GM20431 (cell line): ENCODE measurements around the gene CPM.
"Not testable (repeated sequence)": the region's sequence is repeated elsewhere in the genome, so short reads cannot be mapped to it uniquely, and the experiment has no call there.

Experiments used
- in situ Hi-C: fragments of 300-500 bp; cut with MseI, MboI; formaldehyde crosslinking; loops from one replicate; pipeline ENCODE4 v1.15.0; 2020; ENCODE audit warnings: low sequenced_read_pairs; ENCODE audit not compliant: unreplicated experiment

The CPM gene

DNA sequence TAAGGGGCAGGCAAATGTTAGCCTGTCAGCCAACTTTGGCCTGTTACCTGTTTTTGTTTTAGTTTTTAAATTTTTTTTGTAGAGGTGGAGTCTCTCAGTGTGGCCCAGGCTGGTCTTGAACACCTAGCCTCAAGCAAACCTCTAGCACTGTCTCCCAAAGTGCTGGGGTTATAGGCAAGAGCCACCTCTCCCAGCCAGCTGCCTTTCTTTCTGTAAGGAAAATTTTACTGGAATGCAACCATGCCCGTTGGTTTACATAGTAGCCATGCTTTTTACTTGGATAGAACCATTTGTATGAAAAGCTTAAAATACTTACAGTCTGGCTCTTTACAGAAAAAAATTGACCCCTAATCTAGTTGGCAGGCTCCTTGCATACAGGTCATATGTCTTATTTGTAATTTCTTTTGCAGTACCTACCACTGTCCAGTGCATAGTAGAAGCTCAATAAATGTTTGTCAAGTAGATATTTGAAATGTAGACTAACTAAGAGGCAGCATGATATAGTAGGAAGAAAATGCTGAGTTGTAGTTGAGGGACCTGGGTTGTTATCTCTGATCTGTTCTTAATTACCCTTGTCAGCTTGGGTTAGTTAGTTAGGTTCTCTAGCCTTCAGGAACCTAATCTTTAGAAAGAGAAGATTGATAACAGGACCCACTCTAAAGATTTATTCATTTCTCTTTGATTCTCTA is 120.3 kb downstream of the CPM start:
- in situ Hi-C loops: no loop called here

DNA sequence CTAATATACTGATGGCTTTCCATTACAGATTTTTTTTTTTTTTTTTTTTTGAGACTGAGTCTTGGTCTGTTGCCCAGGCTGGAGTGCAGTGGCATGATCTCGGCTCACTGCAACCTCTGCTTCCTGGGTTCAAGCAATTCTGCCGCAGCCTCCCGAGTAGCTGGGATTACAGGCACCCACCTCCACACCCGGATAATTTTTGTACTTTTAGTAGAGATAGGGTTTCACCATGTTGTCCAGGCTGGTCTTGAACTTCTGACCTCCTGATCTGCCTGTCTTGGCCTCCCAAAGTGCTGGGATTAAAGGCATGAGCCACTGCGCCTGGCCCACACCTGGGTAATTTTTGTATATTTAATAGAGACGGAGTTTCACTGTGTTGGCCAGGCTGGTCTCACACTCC is 121.4 kb downstream of the CPM start:
- in situ Hi-C loops: not testable (repeated sequence)

GRCh38 chr12:68810027-68810389 is 123.0 kb downstream of the CPM start:
- in situ Hi-C loops: not testable (repeated sequence)

DNA sequence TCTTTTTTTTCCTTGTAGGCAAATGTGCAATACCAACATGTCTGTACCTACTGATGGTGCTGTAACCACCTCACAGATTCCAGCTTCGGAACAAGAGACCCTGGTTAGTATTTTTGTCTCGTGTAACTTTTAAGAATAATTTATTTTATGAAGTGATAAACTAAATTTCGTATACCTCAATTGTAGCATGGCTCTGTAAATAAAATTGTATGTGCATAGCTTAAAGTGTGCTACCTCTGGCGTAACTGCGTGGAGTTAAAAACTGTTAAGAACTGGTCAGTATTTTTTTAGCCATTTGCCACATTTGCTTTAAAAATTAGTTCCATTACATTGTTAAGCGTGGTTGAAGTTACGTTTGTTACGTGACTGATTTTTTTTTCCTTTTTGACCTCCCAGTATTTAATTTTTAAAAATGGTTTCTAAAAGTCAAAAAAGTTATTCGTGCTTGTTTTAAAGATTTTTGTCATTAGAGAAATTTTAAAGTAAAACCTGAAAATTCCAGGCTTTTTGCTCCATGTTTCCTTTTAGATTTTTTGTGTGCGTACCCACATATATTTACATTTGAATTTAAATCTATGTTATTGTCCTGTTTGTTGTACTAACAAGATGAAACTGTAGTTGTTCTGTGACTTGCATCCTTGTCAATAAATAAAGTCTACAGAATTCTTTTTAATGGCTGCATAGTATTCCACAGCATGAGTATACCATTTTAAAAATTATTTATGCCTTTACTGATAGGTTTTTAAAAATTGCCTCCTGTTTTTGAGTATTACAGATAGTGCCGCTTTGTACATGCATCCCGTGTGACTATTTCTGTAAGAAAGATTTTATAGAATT is 123.6 kb downstream of the CPM start:
- in situ Hi-C loops: no loop called here

DNA sequence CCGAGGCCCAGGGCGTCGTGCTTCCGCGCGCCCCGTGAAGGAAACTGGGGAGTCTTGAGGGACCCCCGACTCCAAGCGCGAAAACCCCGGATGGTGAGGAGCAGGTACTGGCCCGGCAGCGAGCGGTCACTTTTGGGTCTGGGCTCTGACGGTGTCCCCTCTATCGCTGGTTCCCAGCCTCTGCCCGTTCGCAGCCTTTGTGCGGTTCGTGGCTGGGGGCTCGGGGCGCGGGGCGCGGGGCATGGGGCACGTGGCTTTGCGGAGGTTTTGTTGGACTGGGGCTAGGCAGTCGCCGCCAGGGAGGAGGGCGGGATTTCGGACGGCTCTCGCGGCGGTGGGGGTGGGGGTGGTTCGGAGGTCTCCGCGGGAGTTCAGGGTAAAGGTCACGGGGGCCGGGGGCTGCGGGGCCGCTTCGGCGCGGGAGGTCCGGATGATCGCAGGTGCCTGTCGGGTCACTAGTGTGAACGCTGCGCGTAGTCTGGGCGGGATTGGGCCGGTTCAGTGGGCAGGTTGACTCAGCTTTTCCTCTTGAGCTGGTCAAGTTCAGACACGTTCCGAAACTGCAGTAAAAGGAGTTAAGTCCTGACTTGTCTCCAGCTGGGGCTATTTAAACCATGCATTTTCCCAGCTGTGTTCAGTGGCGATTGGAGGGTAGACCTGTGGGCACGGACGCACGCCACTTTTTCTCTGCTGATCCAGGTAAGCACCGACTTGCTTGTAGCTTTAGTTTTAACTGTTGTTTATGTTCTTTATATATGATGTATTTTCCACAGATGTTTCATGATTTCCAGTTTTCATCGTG is 124.4 kb downstream of the CPM start:
- in situ Hi-C loops: no loop called here

- in situ Hi-C loops: no loop called here
Measured at GRCh38 chr12:68807576-68808387, 125.2 kb downstream of the CPM start, which contains the start of gene MDM2. TSS of gene MDM2 (plus strand) at chr12:68808177. CDS start at chr12:68808478, 301 bp downstream.

GRCh38 chr12:68807274-68807575 is 125.7 kb downstream of the CPM start:
- in situ Hi-C loops: not testable (repeated sequence)

DNA sequence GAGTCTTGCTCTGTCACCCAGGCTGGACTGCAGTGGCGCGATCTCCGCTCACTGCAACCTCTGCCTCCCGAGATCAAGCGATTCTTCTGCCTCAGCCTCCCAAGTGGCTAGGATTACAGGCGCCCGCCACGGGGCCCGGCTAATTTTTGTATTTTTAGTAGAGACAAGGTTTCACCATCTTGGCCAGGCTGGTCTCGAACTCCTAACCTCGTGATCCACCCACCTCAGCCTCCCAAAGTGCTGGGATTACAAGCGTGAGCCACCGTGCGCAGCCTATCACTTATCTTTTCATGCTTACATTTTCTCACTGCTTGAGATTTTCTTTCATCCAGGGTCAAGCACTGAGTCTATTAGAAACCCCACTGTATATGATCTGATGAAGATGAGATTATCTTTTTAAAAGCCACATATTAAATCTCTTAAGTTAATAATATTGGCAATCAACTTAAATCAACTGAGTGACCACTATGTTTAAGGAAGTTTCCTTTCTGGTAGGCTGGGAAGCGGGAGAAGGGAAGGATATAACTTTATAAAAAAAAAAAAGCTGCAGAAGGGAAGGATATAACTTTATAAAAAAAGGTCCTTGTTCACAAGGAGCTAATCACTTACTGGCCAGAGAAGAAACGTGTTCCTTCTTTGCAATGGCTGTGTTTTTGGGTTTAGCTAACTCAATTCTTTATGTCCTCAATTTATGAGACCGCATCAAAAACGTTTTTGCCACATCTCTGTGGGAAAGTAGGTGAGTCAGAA is 126.3 kb downstream of the CPM start:
- in situ Hi-C loops: no loop called here

GRCh38 chr12:68805592-68806120 is 127.3 kb downstream of the CPM start:
- in situ Hi-C loops: no loop called here

- in situ Hi-C loops: no loop called here
Measured at GRCh38 chr12:68804657-68805591, 128.0 kb downstream of the CPM start.

DNA sequence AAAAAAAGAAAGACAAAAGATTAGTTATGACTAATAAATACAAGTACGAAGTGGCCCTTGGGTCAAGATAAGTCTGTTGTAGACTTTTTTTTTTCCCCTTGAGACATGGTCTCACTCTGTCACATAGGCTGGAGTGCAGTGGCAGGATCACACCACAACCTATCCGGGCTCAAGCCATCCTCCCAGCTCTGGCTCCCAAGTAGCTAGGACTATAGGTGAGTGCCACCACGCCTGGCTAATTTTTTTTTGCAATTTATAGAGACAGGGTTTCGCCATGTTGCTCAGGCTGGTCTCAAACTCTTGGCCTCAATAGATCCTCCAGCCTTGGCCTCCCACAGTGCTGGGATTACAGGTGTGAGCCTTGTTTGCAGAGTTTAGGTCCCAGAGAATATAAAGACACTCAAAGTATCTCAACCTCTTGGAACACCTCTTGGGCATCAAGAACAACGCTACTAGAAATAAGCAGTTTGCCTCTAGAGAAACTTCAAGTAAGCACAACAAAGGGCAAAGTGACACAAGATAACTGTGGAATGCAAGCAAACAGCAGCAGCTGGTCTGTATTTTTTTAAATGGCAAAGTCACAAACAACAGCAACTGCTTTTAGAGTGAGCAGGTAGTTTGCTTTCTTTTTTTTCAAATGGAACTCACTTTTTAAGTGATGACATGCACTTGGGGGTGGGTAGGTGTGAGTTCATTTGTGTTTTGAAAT is 128.9 kb downstream of the CPM start:
- in situ Hi-C loops: no loop called here

- in situ Hi-C loops: not testable (repeated sequence)
Measured at GRCh38 chr12:68802911-68803651, 129.9 kb downstream of the CPM start.

DNA sequence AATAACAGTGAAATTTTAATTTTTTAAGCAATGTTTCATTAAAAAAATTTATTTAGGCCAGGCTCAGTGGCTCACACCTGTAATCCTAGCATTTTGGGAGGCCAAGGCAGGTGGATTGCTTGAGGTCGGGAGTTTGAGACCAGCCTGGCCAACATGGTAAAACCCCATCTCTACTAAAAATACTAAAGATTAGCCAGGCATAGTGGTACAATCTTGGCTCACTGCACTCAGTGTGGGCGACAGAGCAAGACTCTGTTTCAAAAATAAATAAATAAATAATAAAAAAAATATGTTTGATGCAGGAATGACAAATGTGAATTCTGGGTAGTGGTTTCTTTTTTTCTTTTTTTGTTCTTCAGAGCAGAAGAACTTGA is 130.6 kb downstream of the CPM start:
- in situ Hi-C loops: not testable (repeated sequence)
